Endothelial cell of umbilical vein (primary cell): Measurements from ENCODE around the gene SIGMAR1. TPM values are rescaled to one million over a fixed set of nuclear protein-coding genes. Genes with fewer than 3 reads are reported as not detected.

Source experiments
- BruUV-seq: library from RNA; stranded (reverse); fragments of 400-500 nt; replicated peaks from 2 replicates; lab custom pipeline; 2021; lab: Mats Ljungman, UMichigan
- CTCF ChIA-PET: fragments of 300-600, 350-600 bp; sonication (Branson Sonifier 250); formaldehyde crosslinking; loops from one replicate; lab custom pipeline; 2021; ENCODE audit warnings: antibody characterized with exemption, inconsistent platforms; lab: Charles Lee
- POLR2A ChIA-PET: fragments of 300-600, 350-600 bp; sonication (Branson Sonifier 250); formaldehyde crosslinking; loops from one replicate; lab custom pipeline; 2021; ENCODE audit warnings: antibody characterized with exemption, inconsistent platforms; lab: Charles Lee
- DNase-seq: peaks from one replicate; pipeline ENCODE4 v3.0.0-alpha.2; 2011; ENCODE audit warnings: low read depth, low spot score
- FAIRE-seq: peaks from 2 replicates; lab custom pipeline; 2011; peaks lifted over from hg19 to GRCh38; lab: Jason Lieb, UNC
- H2AFZ ChIP-seq: 2 replicates; pipeline ENCODE4 v1.6.0; 2012; ENCODE audit warnings: low read depth, low read length, control low read depth, inconsistent platforms
- H3K27ac ChIP-seq: 2 replicates; pipeline ENCODE4 v1.5.1; 2011; ENCODE audit warnings: low read depth, mild to moderate bottlenecking, control low read depth, low read length, moderate library complexity; ENCODE audit not compliant: insufficient read depth
- H3K27me3 ChIP-seq, 2 experiments: 2 replicates each; pipeline versions ENCODE4 v1.6.0 to v1.6.1; 2011; ENCODE audit warnings: low read length in 2 of 2, mixed read lengths in 1 of 2; ENCODE audit not compliant: control insufficient read depth in 2 of 2, insufficient read depth in 2 of 2
- H3K36me3 ChIP-seq, 2 experiments: 2 replicates in 1 of 2; 3 replicates in 1 of 2; pipeline ENCODE4 v1.5.1; 2011; ENCODE audit warnings: low read length in 2 of 2, mild to moderate bottlenecking in 1 of 2, moderate library complexity in 1 of 2; ENCODE audit not compliant: control insufficient read depth in 2 of 2, insufficient read depth in 2 of 2; ENCODE audit errors: extremely low read depth in 1 of 2
- H3K4me1 ChIP-seq: 3 replicates; pipeline ENCODE4 v1.5.1; 2011; ENCODE audit warnings: mild to moderate bottlenecking, low read length; ENCODE audit not compliant: control insufficient read depth, insufficient read depth; ENCODE audit errors: extremely low read depth
- H3K4me2 ChIP-seq: 2 replicates; pipeline ENCODE4 v1.6.1; 2011; ENCODE audit warnings: low read length, control low read depth, mixed read lengths; ENCODE audit not compliant: insufficient read depth
- H3K4me3 ChIP-seq, 3 experiments: fragments of 200-600 bp in 1 of 3; sonication (generic), shearing (Covaris generic) in 1 of 3; replicated peaks in 1 of 3; 2 replicates each; pipeline ENCODE4 v1.5.1; 2011 to 2016; ENCODE audit warnings: control low read depth in 3 of 3, low read length in 3 of 3, mild to moderate bottlenecking in 2 of 3, inconsistent platforms in 1 of 3, low read depth in 1 of 3, moderate library complexity in 1 of 3; ENCODE audit not compliant: insufficient read depth in 1 of 3
- H3K79me2 ChIP-seq: 2 replicates; pipeline ENCODE4 v1.6.0; 2012; ENCODE audit warnings: low read length, inconsistent platforms; ENCODE audit not compliant: control insufficient read depth, insufficient read depth
- H3K9ac ChIP-seq: replicated peaks from 2 replicates; pipeline ENCODE3; 2011; ENCODE audit warnings: low read length, control low read depth; ENCODE audit not compliant: insufficient read depth; ENCODE audit errors: extremely low read depth
- H3K9me1 ChIP-seq: replicated peaks from 3 replicates; pipeline ENCODE4 v1.6.0; 2011; ENCODE audit warnings: mild to moderate bottlenecking, low read length; ENCODE audit not compliant: control insufficient read depth, insufficient read depth; ENCODE audit errors: extremely low read depth
- H3K9me3 ChIP-seq: replicated peaks from 2 replicates; pipeline ENCODE4 v1.5.1; 2012; ENCODE audit warnings: low read length, inconsistent platforms; ENCODE audit not compliant: control insufficient read depth, insufficient read depth
- H4K20me1 ChIP-seq: replicated peaks from 2 replicates; pipeline ENCODE3; 2011; ENCODE audit warnings: mild to moderate bottlenecking, low read length; ENCODE audit not compliant: control insufficient read depth, insufficient read depth; ENCODE audit errors: extremely low read depth
- CTCF ChIP-seq, 2 donors: IDR thresholded peaks; 1 replicate in 1 of 2; 2 replicates in 1 of 2; pipeline ENCODE4 v1.5.1; 2011; ENCODE audit warnings: low read length in 2 of 2, mild to moderate bottlenecking in 2 of 2, moderate library complexity in 2 of 2, control low read depth in 1 of 2, inconsistent platforms in 1 of 2, low read depth in 1 of 2; ENCODE audit not compliant: insufficient read depth in 1 of 2; ENCODE audit errors: extremely low read depth in 1 of 2
- EZH2 ChIP-seq: IDR thresholded peaks from 2 replicates; pipeline ENCODE4 v1.6.1; 2012; ENCODE audit warnings: borderline replicate concordance, low read depth, mild to moderate bottlenecking, moderate library complexity, low read length, inconsistent platforms; ENCODE audit not compliant: severe bottlenecking
- FOS ChIP-seq: IDR thresholded peaks from 2 replicates; pipeline ENCODE4 v1.6.1; 2011; ENCODE audit warnings: mild to moderate bottlenecking, low read length, moderate library complexity, borderline replicate concordance; ENCODE audit not compliant: insufficient read depth
- GATA2 ChIP-seq: IDR thresholded peaks from 2 replicates; pipeline ENCODE4 v1.7.0; 2011; ENCODE audit warnings: low read depth, mild to moderate bottlenecking, moderate library complexity, mixed read lengths, low read length; ENCODE audit not compliant: insufficient read length, insufficient read depth
- JUN ChIP-seq: IDR thresholded peaks from 2 replicates; pipeline ENCODE4 v1.6.1; 2011; ENCODE audit warnings: borderline replicate concordance, low read depth; ENCODE audit not compliant: insufficient read length, insufficient read depth
- MAX ChIP-seq: IDR thresholded peaks from 2 replicates; pipeline ENCODE4 v1.6.1; 2011; ENCODE audit not compliant: insufficient read depth, insufficient read length
- MYC ChIP-seq: IDR thresholded peaks from one replicate; pipeline ENCODE4 v1.6.1; 2011; ENCODE audit warnings: mild to moderate bottlenecking, low read depth, low read length
- POLR2A ChIP-seq: IDR thresholded peaks from 2 replicates; pipeline ENCODE4 v1.6.1; 2012; ENCODE audit warnings: low read depth, mild to moderate bottlenecking, control low read depth, low read length
- POLR2AphosphoS5 ChIP-seq: IDR thresholded peaks from 2 replicates; pipeline ENCODE4 v1.6.1; 2012; ENCODE audit warnings: low read depth, mild to moderate bottlenecking, control low read depth, low read length, moderate library complexity; ENCODE audit not compliant: insufficient read depth
- dilution Hi-C: fragments of 300-500 bp; cut with MboI; formaldehyde crosslinking; loops from one replicate; pipeline ENCODE4 v1.15.0; 2019; ENCODE audit warnings: low sequenced_read_pairs; ENCODE audit not compliant: extremely low pct_ligation_motif_present
- intact Hi-C: fragments of 100-400 bp; cut with micrococcal nuclease; formaldehyde crosslinking; loops from one replicate; pipeline ENCODE4 v1.10.0; 2022
- polyA plus RNA-seq, 4 experiments: library from polyadenylated mRNA; depleted of rRNA in 3 of 4; stranded (reverse) in 3 of 4; unstranded in 1 of 4; fragments of >200 nt; gene quantifications; 2 replicates each; pipeline versions ENCODE4 v1.2.1 to v1.2.3, GENCODE V29; 2011 to 2012; ENCODE audit warnings: missing spikeins in 1 of 4
- total RNA-seq: library from RNA; stranded (reverse); gene quantifications from 2 replicates; pipeline ENCODE4 v1.2.3, GENCODE V29; 2021

SIGMAR1 gene
- total and polyA plus RNA-seq, 2 donors (not counting 3 experiments of a cell fraction or from before 2014, with no cell fraction given) = 78.4 to 81.2 TPM

GRCh38 chr9:34636791-34637355, 714 bp downstream of the SIGMAR1 start:
- H3K4me1 ChIP-seq = peaks cover 16% of the 10 kb centered on the region
- intact Hi-C loops (loop anchor here (1.0 to 2.0 kb wide), 2 partner anchors 9 to 28 kb away; partner anchors contain the start of gene GALT), dilution Hi-C loops (no loop called here)
- peaks cover 0 to 2% of the 10 kb centered on the region in 2 experiments for H3K36me3 ChIP-seq
- H4K20me1 ChIP-seq = no peaks in the 10 kb centered on the region
- DNase-seq (no peak), FAIRE-seq (peak; percentile 46)
- no peak for TF ChIP-seq POLR2A
- TF ChIP-seq MYC = peak; percentile 19
- CTCF ChIA-PET = interaction anchor here (0.8 to 3.3 kb wide), 12 partner anchors 10 to 305 kb away, joined by 3 to 41 read pairs (median 7); partner anchors contain the start of genes DCTN3, GALT and RPP25L
- H3K79me2 ChIP-seq = peaks cover 19% of the 10 kb centered on the region
- H3K9me1 ChIP-seq = no peaks in the 10 kb centered on the region
- peak overlapping the region; percentile 48 for H3K9ac ChIP-seq
- POLR2A ChIA-PET = interaction anchor here (1.3 kb wide), 1 partner anchor 10 kb away, joined by 7 read pairs; the partner anchor contains the start of gene GALT
- H3K4me3 ChIP-seq = peak overlapping the region; percentile 3 to 63 (median 47)
- peak overlapping the region; percentile 57 for H3K4me2 ChIP-seq
- H3K27me3 ChIP-seq = no peaks in the 10 kb centered on the region
- no TSS peak for BruUV-seq
- H3K27ac ChIP-seq = no peak overlapping the region
- H2AFZ ChIP-seq = peak overlapping the region; percentile 56
- no peaks in the 10 kb centered on the region for H3K9me3 ChIP-seq

GRCh38 chr9:34635556-34635955, 2.0 kb downstream of the SIGMAR1 start:
- ChIA-PET CTCF (interaction anchor here (0.6 to 4.0 kb wide), 13 partner anchors 8 to 231 kb away, joined by 3 to 130 read pairs (median 19); partner anchors contain the start of genes DCTN3, GALT and RPP25L), POLR2A (interaction anchor here (0.6 to 0.7 kb wide), 2 partner anchors 13 to 23 kb away, joined by 3 to 5 read pairs; partner anchors contain the start of gene RPP25L)

More at GRCh38 chr9:34635556-34635955, 2.0 kb downstream of the SIGMAR1 start:
- peaks cover 7 to 8% of the 10 kb centered on the region in 2 experiments for H3K27me3 ChIP-seq
- FAIRE-seq (no peak), DNase-seq (no peak)
- dilution Hi-C loops = no loop called here
- BruUV-seq = no TSS peak
- intact Hi-C loops = no loop called here
- no peaks in the 10 kb centered on the region for H3K9me3 ChIP-seq
- no peak overlapping the region for H3K27ac ChIP-seq
- TF ChIP-seq POLR2A (no peak), MAX (no peak), POLR2AphosphoS5 (no peak), CTCF (IDR thresholded peaks at IDR 0.05; ENCODE audit: extremely low read depth in 1 of 2, insufficient read depth in 1 of 2, low read depth in 1 of 2, low read length in 2 of 2) (no peak), MYC (no peak), EZH2 (no peak), GATA2 (no peak), JUN (no peak), FOS (no peak)
- H3K79me2 ChIP-seq = peaks cover 19% of the 10 kb centered on the region
- H3K4me3 ChIP-seq = no peak overlapping the region
- no peak overlapping the region for H3K4me2 ChIP-seq
- peaks cover 0 to 2% of the 10 kb centered on the region in 2 experiments for H3K36me3 ChIP-seq
- no peak overlapping the region for H2AFZ ChIP-seq
- no peaks in the 10 kb centered on the region for H4K20me1 ChIP-seq
- H3K9ac ChIP-seq = no peak overlapping the region
- H3K9me1 ChIP-seq = no peaks in the 10 kb centered on the region
- peaks cover 16% of the 10 kb centered on the region for H3K4me1 ChIP-seq
